ENCODE results near the gene SLC17A9. TPM values are rescaled to one million over a fixed set of nuclear protein-coding genes. Genes with fewer than 3 reads are reported as not detected.

The SLC17A9 gene
- total RNA-seq, 4 donors from 2014 or later: 1.6 to 10.7 (median 2.5) TPM

DNA sequence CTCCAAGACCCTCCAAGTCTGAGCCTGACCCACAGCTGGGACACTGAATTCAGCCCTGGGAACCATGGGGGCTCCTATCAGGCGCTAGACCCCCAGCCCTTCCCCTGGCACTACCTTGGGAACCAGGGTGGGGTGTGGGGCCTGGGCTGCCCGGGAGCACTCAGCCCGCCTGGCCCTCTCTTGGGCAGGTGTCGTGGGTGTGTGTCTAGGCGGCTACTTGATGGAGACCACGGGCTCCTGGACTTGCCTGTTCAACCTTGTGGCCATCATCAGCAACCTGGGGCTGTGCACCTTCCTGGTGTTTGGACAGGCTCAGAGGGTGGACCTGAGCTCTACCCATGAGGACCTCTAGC lies 14.6 kb downstream of the SLC17A9 start:
- no peak for ATAC-seq (ENCODE audit: low FRiP score)
- TF ChIP-seq, protein P1, sequence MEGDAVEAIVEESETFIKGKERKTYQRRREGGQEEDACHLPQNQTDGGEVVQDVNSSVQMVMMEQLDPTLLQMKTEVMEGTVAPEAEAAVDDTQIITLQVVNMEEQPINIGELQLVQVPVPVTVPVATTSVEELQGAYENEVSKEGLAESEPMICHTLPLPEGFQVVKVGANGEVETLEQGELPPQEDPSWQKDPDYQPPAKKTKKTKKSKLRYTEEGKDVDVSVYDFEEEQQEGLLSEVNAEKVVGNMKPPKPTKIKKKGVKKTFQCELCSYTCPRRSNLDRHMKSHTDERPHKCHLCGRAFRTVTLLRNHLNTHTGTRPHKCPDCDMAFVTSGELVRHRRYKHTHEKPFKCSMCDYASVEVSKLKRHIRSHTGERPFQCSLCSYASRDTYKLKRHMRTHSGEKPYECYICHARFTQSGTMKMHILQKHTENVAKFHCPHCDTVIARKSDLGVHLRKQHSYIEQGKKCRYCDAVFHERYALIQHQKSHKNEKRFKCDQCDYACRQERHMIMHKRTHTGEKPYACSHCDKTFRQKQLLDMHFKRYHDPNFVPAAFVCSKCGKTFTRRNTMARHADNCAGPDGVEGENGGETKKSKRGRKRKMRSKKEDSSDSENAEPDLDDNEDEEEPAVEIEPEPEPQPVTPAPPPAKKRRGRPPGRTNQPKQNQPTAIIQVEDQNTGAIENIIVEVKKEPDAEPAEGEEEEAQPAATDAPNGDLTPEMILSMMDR (IDR thresholded peaks at IDR 0.05): no peak
- DNase-seq (ENCODE audit: low spot score): no peak

DNA sequence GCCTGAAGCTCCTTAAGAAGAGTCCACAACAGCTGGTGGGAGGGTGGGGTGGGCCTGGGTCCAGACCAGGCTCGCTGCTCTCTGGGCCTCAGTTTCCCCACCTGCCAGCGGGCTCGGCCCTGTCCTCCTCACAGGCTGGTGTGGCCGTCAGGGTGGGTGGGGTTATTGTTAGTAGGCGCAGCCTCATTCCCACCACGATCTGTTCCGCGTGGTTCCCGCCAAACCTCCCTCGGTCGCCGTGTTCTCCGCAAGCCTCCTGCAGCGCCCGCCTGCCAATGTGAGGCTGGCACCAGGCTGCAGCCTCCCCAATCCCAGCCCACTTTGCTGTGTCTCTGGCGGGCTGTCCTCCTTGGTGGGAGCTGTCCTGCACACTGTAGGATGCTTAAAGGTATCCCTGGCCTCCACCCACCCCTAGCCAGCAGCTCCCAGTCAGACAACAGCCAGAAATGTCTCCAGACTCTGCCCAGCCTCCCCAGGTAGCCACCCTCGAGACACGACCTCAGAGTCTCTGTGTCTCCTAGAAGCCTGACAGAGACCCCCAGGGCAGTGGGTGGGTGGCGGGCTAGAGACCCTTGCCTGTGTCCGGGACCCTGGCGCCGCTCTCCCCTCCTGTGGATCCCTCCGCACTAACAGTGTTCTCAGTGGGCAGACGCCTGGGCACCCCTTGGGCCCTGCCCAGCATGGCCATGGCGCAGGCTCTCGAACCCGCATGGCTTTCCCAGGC lies 15.3 kb downstream of the SLC17A9 start:
- TF ChIP-seq, protein P1 (IDR thresholded peaks at IDR 0.05): no peak
- DNase-seq (ENCODE audit: low spot score) (no peak), ATAC-seq (ENCODE audit: low FRiP score) (no peak)

DNA sequence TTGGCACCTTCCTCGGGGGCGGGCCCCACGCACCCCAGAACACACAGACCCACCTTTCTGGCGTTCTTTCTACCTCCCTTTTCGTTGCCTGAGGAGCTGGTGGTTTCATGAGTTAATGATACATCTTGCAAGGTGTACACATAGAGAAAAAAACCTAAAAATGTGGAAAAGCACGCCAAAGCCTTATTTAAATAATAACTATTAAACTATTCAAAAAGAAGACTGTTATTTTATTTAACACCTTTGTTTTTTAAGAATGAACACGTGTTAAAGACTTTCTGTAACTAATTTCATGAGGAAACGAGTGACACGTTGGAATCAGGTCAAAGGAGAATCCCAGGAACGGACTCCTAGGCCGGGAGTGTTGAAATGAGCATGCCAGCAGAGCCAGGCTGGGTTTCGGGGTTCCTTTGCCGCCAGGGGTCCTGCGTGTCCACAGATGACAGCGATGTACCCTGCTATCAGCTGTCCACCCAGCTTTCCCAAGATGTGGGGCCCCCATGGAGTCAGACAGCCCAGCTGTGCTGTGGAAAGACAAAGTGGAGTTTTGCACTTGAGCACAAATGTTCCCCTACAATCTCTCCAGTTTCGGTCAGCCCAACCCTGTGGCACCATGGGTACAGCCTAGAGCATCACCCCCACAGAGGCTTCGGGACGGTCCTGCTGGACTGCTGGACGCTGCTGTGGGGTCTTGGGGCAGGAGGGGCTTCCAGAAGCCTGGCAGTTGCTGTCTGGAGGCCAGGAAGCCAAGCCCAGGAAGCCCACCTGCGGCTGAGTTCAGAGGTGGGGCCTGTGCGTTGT lies 16.1 kb downstream of the SLC17A9 start:
- no peak for DNase-seq (ENCODE audit: low spot score)
- TF ChIP-seq, protein P1 (IDR thresholded peaks at IDR 0.05): no peak
- no peak for ATAC-seq (ENCODE audit: low FRiP score)

DNA sequence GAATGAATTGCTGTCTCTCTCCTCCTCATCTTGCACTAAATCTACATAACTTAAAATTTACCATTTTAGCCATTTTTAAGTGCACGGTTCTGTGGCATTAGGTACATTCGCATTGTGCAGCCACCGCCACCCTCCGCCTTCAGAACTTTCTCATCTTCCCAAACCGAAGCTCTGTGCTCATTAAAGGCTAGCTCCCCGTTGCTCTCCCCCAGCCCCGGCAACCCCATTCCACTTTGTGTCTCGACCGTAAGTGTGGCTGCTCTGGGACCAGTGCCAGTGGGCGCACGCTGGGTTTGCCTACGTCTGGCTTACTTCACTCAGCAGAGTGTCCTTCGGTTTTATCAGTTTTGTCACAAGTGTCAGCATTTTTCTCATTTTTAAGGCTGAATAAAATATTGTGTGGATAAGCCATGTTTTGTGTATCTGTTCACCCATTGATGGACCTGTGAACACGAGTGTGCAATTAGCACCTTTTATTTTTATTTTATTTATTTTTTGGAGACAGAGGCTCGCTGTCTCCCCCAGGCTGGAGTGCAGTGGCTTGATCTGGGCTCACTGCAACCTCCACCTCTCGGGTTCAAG lies 16.8 kb downstream of the SLC17A9 start:
- TF ChIP-seq, protein P1 (IDR thresholded peaks at IDR 0.05): no peak
- ATAC-seq (ENCODE audit: low FRiP score) (no peak), DNase-seq (ENCODE audit: low spot score) (no peak)

DNA sequence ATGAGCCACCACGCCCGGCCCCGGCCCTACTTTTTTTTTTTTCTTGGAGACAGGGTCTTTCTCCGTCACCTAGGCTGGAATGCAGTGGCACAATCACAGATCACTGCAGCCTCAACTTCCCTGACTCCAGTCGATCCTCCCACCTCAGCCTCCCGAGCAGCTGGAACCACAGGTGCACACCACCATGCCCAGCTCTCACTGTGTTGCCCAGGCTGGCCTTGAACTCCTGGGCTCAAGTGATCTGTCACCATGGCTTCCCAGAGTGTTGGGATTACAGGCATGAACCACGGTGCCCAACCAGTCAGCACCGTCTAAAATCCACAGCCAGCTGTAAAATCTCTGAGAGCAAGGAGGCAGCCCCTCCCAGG lies 17.4 kb downstream of the SLC17A9 start:
- TF ChIP-seq, protein P1 (IDR thresholded peaks at IDR 0.05): no peak
- DNase-seq (ENCODE audit: low spot score): no peak
- ATAC-seq (ENCODE audit: low FRiP score): no peak

DNA sequence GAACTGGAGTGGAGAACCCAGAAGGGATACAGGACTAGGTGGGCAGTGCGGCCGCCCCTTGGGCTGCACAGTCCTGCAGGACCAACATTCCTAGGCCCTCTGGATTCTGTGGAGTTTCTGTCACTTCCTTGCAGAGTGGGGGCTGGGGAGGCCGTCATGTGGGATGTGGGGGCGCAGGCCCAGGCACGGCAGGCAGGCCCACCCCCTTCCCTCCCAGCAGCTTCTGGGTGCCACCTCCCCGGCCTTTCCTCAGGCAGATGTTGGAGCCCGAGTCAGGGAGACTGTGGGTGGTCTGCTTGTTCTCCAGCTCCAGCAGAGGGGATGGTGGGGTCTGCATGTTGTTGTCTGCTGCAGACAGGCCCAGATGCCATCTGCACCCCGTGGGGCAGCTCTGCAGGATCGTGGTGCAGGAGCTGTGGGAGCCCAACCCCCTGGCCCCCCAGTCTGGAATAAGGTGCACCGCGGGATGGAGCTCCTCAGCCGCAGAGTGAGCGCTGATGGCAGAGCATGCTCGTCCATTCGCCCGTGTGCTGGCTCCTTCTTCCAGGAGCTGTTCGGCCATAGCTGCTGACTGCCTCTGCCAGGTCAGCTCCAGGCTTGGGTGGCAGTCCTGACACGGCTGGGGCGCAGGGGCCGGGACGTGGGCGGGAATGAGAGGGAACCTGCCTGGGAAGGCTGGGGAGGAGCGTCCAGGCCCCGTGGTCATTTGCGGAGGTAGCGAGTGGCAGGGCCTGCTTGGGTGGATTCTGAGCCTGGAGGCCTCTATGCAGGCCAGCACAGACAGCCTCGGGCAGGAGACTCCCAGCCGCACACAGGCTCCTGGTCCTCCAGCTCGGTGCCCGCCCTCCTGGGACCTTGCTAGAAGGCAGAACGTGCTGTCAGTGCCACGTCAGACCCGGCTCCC lies 18.1 kb downstream of the SLC17A9 start:
- ATAC-seq (ENCODE audit: low FRiP score): no peak
- TF ChIP-seq, protein P1 (IDR thresholded peaks at IDR 0.05): no peak
- no peak for DNase-seq (ENCODE audit: low spot score)

Measured in omental fat pad (tissue), 4 donors.